Thyroid gland (tissue), 4 donors: ENCODE data around the gene MORN1. TPM values are rescaled to one million over a fixed set of nuclear protein-coding genes. Genes with fewer than 3 reads are reported as not detected.

Experiments
- DNase-seq, 2 donors: peaks; one replicate each; pipeline ENCODE4 v3.0.0-alpha.2; 2019
- H3K27ac ChIP-seq, 3 donors: fragments of 200-600 bp; sonication (generic); 1 replicate in 2 of 3; 2 replicates in 1 of 3; pipeline ENCODE4 v1.5.1; 2016 to 2019; ENCODE audit warnings: mild to moderate bottlenecking in 1 of 3, moderate library complexity in 1 of 3
- H3K27me3 ChIP-seq: fragments of 200-600 bp; sonication (generic); one replicate; pipeline ENCODE4 v1.5.1; 2019
- H3K36me3 ChIP-seq, 2 donors: fragments of 200-600 bp; sonication (generic); one replicate each; pipeline ENCODE4 v1.5.1; 2016 to 2019
- H3K4me1 ChIP-seq, 2 donors: fragments of 200-600 bp; sonication (generic); one replicate each; pipeline ENCODE4 v1.5.1; 2017 to 2019
- H3K4me3 ChIP-seq, 3 donors: fragments of 200-600 bp; sonication (generic); replicated peaks in 1 of 3; 1 replicate in 2 of 3; 2 replicates in 1 of 3; pipeline ENCODE4 v1.5.1; 2016; ENCODE audit warnings: mild to moderate bottlenecking in 1 of 3
- H3K9me3 ChIP-seq: fragments of 200-600 bp; sonication (generic); one replicate; pipeline ENCODE4 v1.5.1; 2017
- CTCF ChIP-seq, 6 experiments: fragments of 200-600 bp in 3 of 6; fragments of 450-650 bp in 3 of 6; sonication (generic) in 3 of 6; IDR thresholded peaks; one replicate each; pipeline ENCODE4 v1.5.1; 2016 to 2019; ENCODE audit warnings: antibody characterized with exemption in 6 of 6, mild to moderate bottlenecking in 2 of 6, inconsistent platforms in 1 of 6, moderate library complexity in 1 of 6
- POLR2A ChIP-seq, 2 donors: fragments of 450-650 bp; IDR thresholded peaks; one replicate each; pipeline ENCODE4 v1.6.1; 2017; ENCODE audit warnings: antibody characterized with exemption in 2 of 2, mild to moderate bottlenecking in 2 of 2, moderate library complexity in 1 of 2
- WGBS, 2 donors: methylation state at CpG; one replicate each; pipeline ENCODE4 v1.1.5; 2017; 5-methylcytosine and 5-hydroxymethylcytosine counted together
- intact Hi-C: fragments of 100-400 bp; cut with DNase I; formaldehyde crosslinking; loops from one replicate; pipeline ENCODE4 v1.15.1; 2023
- total RNA-seq, 4 donors: library from RNA; depleted of rRNA; stranded (reverse); fragments of >200 nt; gene quantifications; one replicate each; pipeline ENCODE4 v1.2.3, GENCODE V29; 2016

The MORN1 gene
- total RNA-seq, 4 donors from 2014 or later = 23.3 to 45.3 (median 33.8) TPM

- TF ChIP-seq POLR2A (IDR thresholded peaks at IDR 0.05) (no peak), CTCF (IDR thresholded peaks at IDR 0.05) (no peak)
- WGBS, 2 donors = 83 to 92% methylated on average over 18 to 21 of the region's 25 CpGs
- Histone ChIP-seq H3K4me1 (peaks cover 6 to 8% of the 10 kb centered on the region in 2 donors), H3K9me3 (no peaks in the 10 kb centered on the region), H3K4me3 (no peak overlapping the region), H3K27me3 (no peaks in the 10 kb centered on the region), H3K27ac (no peak overlapping the region), H3K36me3 (peaks cover 41 to 46% of the 10 kb centered on the region in 2 donors)
- DNase-seq = no peak
- intact Hi-C loops = no loop called here
Observed at GRCh38 chr1:2407166-2407990, 16.0 kb upstream of the MORN1 start.

- DNase-seq = no peak
- H3K9me3 ChIP-seq = no peaks in the 10 kb centered on the region
- no peaks in the 10 kb centered on the region for H3K27me3 ChIP-seq
- peaks cover 1 to 2% of the 10 kb centered on the region in 2 donors for H3K4me1 ChIP-seq
- intact Hi-C loops = no loop called here
- peaks cover 49 to 53% of the 10 kb centered on the region in 2 donors for H3K36me3 ChIP-seq
- H3K27ac ChIP-seq = no peak overlapping the region
- TF ChIP-seq CTCF (IDR thresholded peaks at IDR 0.05) (no peak), POLR2A (IDR thresholded peaks at IDR 0.05) (no peak)
- no peak overlapping the region for H3K4me3 ChIP-seq
- WGBS, 2 donors = 81 to 89% methylated on average over 18 to 24 of the region's 26 CpGs
Observed at GRCh38 chr1:2406451-2407041, 15.2 kb upstream of the MORN1 start.

GRCh38 chr1:2405588-2406295, 14.4 kb upstream of the MORN1 start:
- 88 to 90% methylated on average over 21 to 27 of the region's 28 CpGs for WGBS, 2 donors
- no peak overlapping the region for H3K27ac ChIP-seq

GRCh38 chr1:2404890-2405511, 13.6 kb upstream of the MORN1 start:
- Histone ChIP-seq H3K27ac (no peak overlapping the region), H3K36me3 (peaks cover 51 to 63% of the 10 kb centered on the region in 2 donors), H3K4me1 (no peaks in the 10 kb centered on the region), H3K4me3 (no peak overlapping the region), H3K27me3 (no peaks in the 10 kb centered on the region), H3K9me3 (no peaks in the 10 kb centered on the region)
- DNase-seq = no peak
- intact Hi-C loops = no loop called here
- no peak for TF ChIP-seq CTCF (IDR thresholded peaks at IDR 0.05)
- 89 to 90% methylated on average over 18 to 24 of the region's 24 CpGs for WGBS, 2 donors

More at GRCh38 chr1:2405588-2406295, 14.4 kb upstream of the MORN1 start:
- TF ChIP-seq CTCF (IDR thresholded peaks at IDR 0.05) (no peak), POLR2A (IDR thresholded peaks at IDR 0.05) (no peak)
- H3K36me3 ChIP-seq = peaks cover 51 to 55% of the 10 kb centered on the region in 2 donors
- no peak overlapping the region for H3K4me3 ChIP-seq
- H3K9me3 ChIP-seq = no peaks in the 10 kb centered on the region
- DNase-seq = no peak
- no peaks in the 10 kb centered on the region for H3K4me1 ChIP-seq
- H3K27me3 ChIP-seq = no peaks in the 10 kb centered on the region
- intact Hi-C loops = no loop called here
